Activated CD4-positive, alpha-beta T cell treated with anti-CD3 and anti-CD28 coated beads, Interleukin-2, amount 50 U/mL, for 48 hours (primary cell): ENCODE results near the gene ESR2.
"Not testable (repeated sequence)": the region's sequence is repeated elsewhere in the genome, so short reads cannot be mapped to it uniquely, and the experiment has no call there.

Experiments used
- DNase-seq, 2 experiments: peaks; one replicate each; pipeline ENCODE4 v3.0.0-alpha.2; 2020

ESR2 gene

GRCh38 chr14:64123241-64123822 lies 170.8 kb downstream of the ESR2 start:
- DNase-seq, result no peak

GRCh38 chr14:64119980-64120379 lies 174.2 kb downstream of the ESR2 start:
- no peak for DNase-seq

- no peak for DNase-seq
Observed at GRCh38 chr14:64119500-64119899, 174.7 kb downstream of the ESR2 start.

GRCh38 chr14:64118892-64119291 lies 175.3 kb downstream of the ESR2 start:
- no peak for DNase-seq

- DNase-seq, result not testable (repeated sequence)
Observed at GRCh38 chr14:64118403-64118742, 175.8 kb downstream of the ESR2 start.

- DNase-seq, result no peak
Observed at GRCh38 chr14:64117671-64118402, 176.3 kb downstream of the ESR2 start.

- DNase-seq, result no peak
Observed at GRCh38 chr14:64115401-64115800, 178.8 kb downstream of the ESR2 start.

GRCh38 chr14:64114796-64115195 lies 179.4 kb downstream of the ESR2 start:
- no peak for DNase-seq

- no peak for DNase-seq
Observed at GRCh38 chr14:64114166-64114565, 180.0 kb downstream of the ESR2 start.

GRCh38 chr14:64112867-64113678 lies 181.1 kb downstream of the ESR2 start:
- no peak for DNase-seq

GRCh38 chr14:64110802-64111201 lies 183.4 kb downstream of the ESR2 start:
- no peak for DNase-seq

- DNase-seq, result no peak
Observed at GRCh38 chr14:64109819-64110554, 184.2 kb downstream of the ESR2 start.

GRCh38 chr14:64107438-64107837 lies 186.7 kb downstream of the ESR2 start:
- no peak for DNase-seq

- no peak for DNase-seq
Observed at GRCh38 chr14:64098120-64098519, 196.1 kb downstream of the ESR2 start.

- peak; percentile 13 to 19 for DNase-seq
Observed at GRCh38 chr14:64095620-64096019, 198.6 kb downstream of the ESR2 start.

GRCh38 chr14:64092940-64093339 lies 201.2 kb downstream of the ESR2 start:
- DNase-seq, result no peak

- DNase-seq, result no peak
Observed at GRCh38 chr14:64092338-64092737, 201.8 kb downstream of the ESR2 start.

- no peak for DNase-seq
Observed at GRCh38 chr14:64091217-64091616, 203.0 kb downstream of the ESR2 start.

- no peak for DNase-seq
Observed at GRCh38 chr14:64089920-64090319, 204.3 kb downstream of the ESR2 start.

- DNase-seq, result no peak
Observed at GRCh38 chr14:64088647-64088964, 205.6 kb downstream of the ESR2 start.

GRCh38 chr14:64082837-64083236 lies 211.3 kb downstream of the ESR2 start:
- DNase-seq, result no peak

GRCh38 chr14:64081174-64081746 lies 212.9 kb downstream of the ESR2 start:
- no peak for DNase-seq

- no peak for DNase-seq
Observed at GRCh38 chr14:64080452-64080851, 213.7 kb downstream of the ESR2 start.
